GM21526 (cell line): ENCODE data around the gene CUX1.

Source experiments
- ATAC-seq: cut with Tn5 transposase; IDR thresholded peaks from one replicate; pipeline ENCODE4 v1.9.1; 2021; ENCODE audit warnings: moderate library complexity; ENCODE audit not compliant: unreplicated experiment, low FRiP score

Gene CUX1, protein sequence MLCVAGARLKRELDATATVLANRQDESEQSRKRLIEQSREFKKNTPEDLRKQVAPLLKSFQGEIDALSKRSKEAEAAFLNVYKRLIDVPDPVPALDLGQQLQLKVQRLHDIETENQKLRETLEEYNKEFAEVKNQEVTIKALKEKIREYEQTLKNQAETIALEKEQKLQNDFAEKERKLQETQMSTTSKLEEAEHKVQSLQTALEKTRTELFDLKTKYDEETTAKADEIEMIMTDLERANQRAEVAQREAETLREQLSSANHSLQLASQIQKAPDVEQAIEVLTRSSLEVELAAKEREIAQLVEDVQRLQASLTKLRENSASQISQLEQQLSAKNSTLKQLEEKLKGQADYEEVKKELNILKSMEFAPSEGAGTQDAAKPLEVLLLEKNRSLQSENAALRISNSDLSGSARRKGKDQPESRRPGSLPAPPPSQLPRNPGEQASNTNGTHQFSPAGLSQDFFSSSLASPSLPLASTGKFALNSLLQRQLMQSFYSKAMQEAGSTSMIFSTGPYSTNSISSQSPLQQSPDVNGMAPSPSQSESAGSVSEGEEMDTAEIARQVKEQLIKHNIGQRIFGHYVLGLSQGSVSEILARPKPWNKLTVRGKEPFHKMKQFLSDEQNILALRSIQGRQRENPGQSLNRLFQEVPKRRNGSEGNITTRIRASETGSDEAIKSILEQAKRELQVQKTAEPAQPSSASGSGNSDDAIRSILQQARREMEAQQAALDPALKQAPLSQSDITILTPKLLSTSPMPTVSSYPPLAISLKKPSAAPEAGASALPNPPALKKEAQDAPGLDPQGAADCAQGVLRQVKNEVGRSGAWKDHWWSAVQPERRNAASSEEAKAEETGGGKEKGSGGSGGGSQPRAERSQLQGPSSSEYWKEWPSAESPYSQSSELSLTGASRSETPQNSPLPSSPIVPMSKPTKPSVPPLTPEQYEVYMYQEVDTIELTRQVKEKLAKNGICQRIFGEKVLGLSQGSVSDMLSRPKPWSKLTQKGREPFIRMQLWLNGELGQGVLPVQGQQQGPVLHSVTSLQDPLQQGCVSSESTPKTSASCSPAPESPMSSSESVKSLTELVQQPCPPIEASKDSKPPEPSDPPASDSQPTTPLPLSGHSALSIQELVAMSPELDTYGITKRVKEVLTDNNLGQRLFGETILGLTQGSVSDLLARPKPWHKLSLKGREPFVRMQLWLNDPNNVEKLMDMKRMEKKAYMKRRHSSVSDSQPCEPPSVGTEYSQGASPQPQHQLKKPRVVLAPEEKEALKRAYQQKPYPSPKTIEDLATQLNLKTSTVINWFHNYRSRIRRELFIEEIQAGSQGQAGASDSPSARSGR (N-terminal part only)

GRCh38 chr7:101817471-101818286 is at the start of gene CUX1:
CUX1 (plus strand) TSS chr7:101817626; CDS start chr7:101817640, 14 bp downstream.
- no peak for ATAC-seq

GRCh38 chr7:101768280-101768679 is 49.1 kb upstream of the CUX1 start:
- ATAC-seq, result no peak

DNA sequence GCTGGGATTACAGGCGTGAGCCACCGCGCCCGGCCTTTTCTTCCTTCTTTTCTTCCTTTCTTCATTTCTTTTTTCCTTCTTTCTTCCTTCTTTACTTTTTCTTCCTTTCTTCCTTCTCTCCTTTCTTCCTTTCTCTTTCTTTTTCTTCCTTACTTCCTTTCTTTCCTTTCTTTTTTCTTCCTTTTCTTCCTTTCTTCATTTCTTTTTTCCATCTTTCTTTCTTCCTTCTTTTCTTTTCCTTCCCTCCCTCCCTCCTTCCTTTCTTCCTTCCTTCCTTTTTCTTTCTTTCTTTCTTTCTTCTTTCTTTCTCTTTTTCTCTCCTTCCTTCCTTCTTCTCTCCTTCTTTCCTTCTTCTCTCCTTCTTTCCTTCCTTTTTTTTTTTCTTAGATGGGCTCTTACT is 47.0 kb upstream of the CUX1 start:
- no peak for ATAC-seq

- ATAC-seq, result no peak
Observed at GRCh38 chr7:101772508-101773211, 44.8 kb upstream of the CUX1 start.

DNA sequence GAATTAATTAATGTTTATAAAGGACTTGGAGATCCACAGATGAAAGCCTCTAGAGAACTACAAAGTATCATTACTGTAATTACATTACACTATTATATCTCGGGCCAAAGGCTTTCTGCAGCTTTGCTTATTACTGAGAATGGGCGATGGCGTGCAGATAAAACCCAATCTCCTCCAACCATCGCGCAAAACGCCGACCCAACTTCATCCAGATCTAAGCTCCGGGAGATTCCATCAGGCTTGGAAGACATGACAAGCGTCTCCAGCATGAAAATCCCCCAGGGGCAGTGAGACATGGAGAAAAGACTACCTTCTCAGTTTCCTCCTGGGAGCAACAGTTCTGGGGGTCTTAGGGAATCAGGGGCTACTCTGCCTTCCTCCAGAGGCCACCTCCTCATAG is 42.2 kb upstream of the CUX1 start:
- ATAC-seq, result no peak

DNA sequence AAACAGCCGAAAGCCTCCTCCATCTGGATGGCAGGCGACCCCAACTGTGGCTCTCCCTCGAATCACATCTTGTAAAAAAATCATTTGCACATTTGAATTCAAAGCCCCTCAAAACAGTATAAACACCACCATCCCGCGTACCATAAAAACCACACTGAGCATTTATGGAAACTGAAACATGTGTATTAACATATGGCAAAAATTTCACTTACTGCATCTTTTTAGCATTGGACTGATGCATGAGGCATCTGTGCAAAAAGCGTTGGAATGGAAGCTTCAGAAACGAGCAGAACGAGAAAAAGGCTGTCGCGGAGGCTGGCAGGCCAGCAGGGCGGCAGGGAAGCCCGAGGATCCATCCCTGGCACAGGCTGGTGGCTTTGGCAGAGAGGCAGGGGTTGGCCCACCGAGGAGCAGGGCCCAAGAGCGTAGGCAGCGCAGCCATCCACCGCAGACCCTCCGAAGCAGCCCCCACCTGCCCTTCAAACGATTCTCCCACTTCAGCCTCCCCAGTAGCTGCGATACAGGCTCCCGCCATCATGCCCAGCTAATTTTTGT is 39.3 kb upstream of the CUX1 start:
- no peak for ATAC-seq

GRCh38 chr7:101779267-101779666 is 38.2 kb upstream of the CUX1 start:
- ATAC-seq, result no peak

GRCh38 chr7:101780281-101780680 is 37.1 kb upstream of the CUX1 start:
- ATAC-seq, result no peak

- ATAC-seq, result no peak
Observed at GRCh38 chr7:101781439-101781838, 36.0 kb upstream of the CUX1 start.

DNA sequence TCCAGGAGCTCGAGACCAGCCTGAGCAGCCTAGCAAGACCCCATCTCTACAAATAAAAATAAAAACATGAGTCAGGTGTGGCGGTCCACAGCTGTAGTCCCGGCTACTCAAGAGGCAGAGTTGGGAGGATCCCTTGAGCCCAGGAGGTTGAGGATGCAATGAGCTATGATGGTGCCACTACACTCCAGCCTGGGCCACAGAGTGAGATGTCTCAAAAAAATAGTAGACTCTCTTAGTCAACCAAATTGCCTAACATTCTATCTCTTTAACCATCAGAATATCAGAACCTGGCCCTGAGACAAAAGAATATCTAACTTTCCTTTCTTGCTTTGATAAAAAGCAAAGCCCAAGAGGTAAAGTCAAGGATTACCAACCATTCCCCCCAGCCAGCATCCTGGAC is 35.0 kb upstream of the CUX1 start:
- ATAC-seq, result no peak

DNA sequence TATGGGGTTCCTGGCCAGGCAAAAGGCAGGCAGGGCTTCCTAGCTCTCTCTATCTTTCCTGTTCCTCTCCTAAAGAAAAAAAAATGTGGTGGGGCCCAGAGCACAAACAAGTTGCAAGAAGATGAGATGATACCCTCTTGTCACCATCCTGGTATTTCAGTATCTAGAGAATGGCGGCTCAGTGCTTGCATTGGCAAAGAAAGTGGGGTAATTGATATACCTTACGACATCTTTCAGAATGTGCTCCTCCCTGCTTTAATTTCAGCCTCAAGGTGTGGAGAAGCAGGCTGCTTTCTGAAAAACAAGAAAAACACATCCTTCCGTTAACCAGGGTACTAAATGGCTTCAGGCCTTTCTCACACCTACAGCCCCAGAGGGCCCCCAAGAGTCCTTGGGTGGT is 34.5 kb upstream of the CUX1 start:
- ATAC-seq, result no peak

GRCh38 chr7:101783381-101784181 is 33.8 kb upstream of the CUX1 start:
- no peak for ATAC-seq

DNA sequence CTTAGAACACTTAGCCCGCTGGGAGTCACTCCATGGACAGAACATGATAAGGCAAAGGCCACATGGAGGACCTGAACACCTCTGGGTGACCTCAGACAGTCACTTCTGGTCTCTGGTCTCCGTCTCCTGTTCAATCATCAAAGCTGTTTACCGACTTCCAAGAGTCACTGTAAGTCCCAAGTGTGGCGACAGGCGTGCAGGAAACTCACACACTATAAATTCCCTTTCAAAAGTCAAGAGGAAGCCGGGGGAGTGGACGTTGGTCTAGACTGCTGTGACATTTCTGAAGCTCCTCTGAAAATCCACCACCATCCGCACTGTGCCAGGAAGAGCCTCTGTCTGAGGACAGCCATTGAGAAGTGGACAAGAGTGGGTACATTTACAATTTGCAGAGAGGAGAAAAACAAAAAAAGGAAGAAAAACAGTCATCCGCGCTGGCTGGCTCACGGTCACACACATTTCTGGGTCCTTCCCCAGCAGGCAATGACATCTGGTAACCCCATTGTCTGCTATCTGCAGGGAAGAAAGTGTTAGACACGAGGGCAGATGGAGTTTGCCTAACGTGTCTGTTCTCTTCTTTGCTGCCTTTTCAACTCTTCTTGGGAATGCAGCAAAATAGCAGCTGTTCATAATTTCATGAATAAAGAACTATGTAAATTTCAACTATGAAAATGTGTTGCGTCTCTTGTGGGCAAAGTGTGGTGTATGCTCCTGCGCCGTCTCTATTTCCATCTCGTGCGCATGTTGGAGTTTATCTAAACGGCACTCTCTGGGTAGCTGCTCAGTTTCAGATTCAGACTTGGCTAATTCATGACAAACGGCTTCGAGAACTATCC is 32.9 kb upstream of the CUX1 start:
- no peak for ATAC-seq

GRCh38 chr7:101787864-101788263 is 29.6 kb upstream of the CUX1 start:
- no peak for ATAC-seq

DNA sequence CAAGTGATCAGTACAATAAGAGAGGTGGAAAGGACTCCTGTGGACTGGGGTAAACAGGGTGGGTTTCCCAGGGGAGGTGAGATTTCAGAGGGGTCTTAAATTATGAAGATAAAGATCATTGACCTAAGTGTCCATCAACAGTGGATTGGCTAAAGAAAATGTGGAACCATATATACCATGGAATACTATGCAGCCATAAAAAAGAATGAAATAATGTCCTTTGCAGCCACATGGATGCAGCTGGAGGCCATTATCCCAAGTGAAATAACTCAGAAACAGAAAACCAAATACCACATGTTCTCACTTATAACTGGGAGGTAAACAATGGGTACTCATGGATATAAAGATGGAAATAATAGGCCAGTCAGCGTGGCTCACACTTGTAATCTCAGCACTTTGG is 28.9 kb upstream of the CUX1 start:
- ATAC-seq, result no peak

- no peak for ATAC-seq
Observed at GRCh38 chr7:101790566-101791293, 26.7 kb upstream of the CUX1 start.
